Measurements from ENCODE around the gene PCNX4. TPM values are rescaled to one million over a fixed set of nuclear protein-coding genes. Genes with fewer than 3 reads are reported as not detected.

The PCNX4 gene
- total RNA-seq, 2 donors from 2014 or later: 37.6 to 71.2 TPM

- ATAC-seq: no peak
- H3K4me3 ChIP-seq: no peak overlapping the region
- no peak overlapping the region for H3K27ac ChIP-seq
- no peaks in the 10 kb centered on the region for H3K4me1 ChIP-seq
- H3K9me3 ChIP-seq: no peaks in the 10 kb centered on the region
- intact Hi-C loops (cut with DNase I): no loop called here
- DNase-seq: no peak
- WGBS, 2 donors: 81 to 88% methylated on average over 1 of the region's 1 CpG
- H3K27me3 ChIP-seq: no peaks in the 10 kb centered on the region
- TF ChIP-seq CTCF (IDR thresholded peaks at IDR 0.05): no peak
- no peak for TF ChIP-seq POLR2A (IDR thresholded peaks at IDR 0.05)
- H3K36me3 ChIP-seq (replicated peaks in 1 of 2; ENCODE audit: insufficient read depth in 1 of 2, low read depth in 2 of 2): no peaks in the 10 kb centered on the region
Observed at GRCh38 chr14:60101786-60102185, 10.1 kb downstream of the PCNX4 start.

GRCh38 chr14:60102389-60102788, 10.7 kb downstream of the PCNX4 start:
- ATAC-seq (no peak), DNase-seq (no peak)
- no peak for TF ChIP-seq CTCF (IDR thresholded peaks at IDR 0.05)
- no peak for TF ChIP-seq POLR2A (IDR thresholded peaks at IDR 0.05)
- no peaks in the 10 kb centered on the region for H3K36me3 ChIP-seq (replicated peaks in 1 of 2; ENCODE audit: insufficient read depth in 1 of 2, low read depth in 2 of 2)
- intact Hi-C loops (cut with DNase I): no loop called here
- H3K9me3 ChIP-seq: no peaks in the 10 kb centered on the region
- H3K4me1 ChIP-seq: no peaks in the 10 kb centered on the region
- H3K27me3 ChIP-seq: no peaks in the 10 kb centered on the region
- H3K4me3 ChIP-seq: no peak overlapping the region
- no peak overlapping the region for H3K27ac ChIP-seq
- 42 to 44% methylated on average over 2 of the region's 2 CpGs for WGBS, 2 donors

- ATAC-seq: no peak
- TF ChIP-seq POLR2A (IDR thresholded peaks at IDR 0.05) (no peak), CTCF (IDR thresholded peaks at IDR 0.05) (no peak)
- no peak overlapping the region for H3K27ac ChIP-seq
- 72 to 82% methylated on average over 2 of the region's 2 CpGs for WGBS, 2 donors
- intact Hi-C loops (cut with DNase I): no loop called here
- no peaks in the 10 kb centered on the region for H3K4me1 ChIP-seq
- H3K4me3 ChIP-seq: no peak overlapping the region
- H3K27me3 ChIP-seq: no peaks in the 10 kb centered on the region
- DNase-seq: peak in 1 of 4 donors; percentile 28
- no peaks in the 10 kb centered on the region for H3K36me3 ChIP-seq (replicated peaks in 1 of 2; ENCODE audit: insufficient read depth in 1 of 2, low read depth in 2 of 2)
- H3K9me3 ChIP-seq: no peaks in the 10 kb centered on the region
Observed at GRCh38 chr14:60106339-60106738, 14.6 kb downstream of the PCNX4 start.

GRCh38 chr14:60107477-60107876, 15.8 kb downstream of the PCNX4 start:
- Histone ChIP-seq H3K9me3 (no peaks in the 10 kb centered on the region), H3K27ac (no peak overlapping the region), H3K36me3 (replicated peaks in 1 of 2; ENCODE audit: insufficient read depth in 1 of 2, low read depth in 2 of 2) (no peaks in the 10 kb centered on the region), H3K27me3 (no peaks in the 10 kb centered on the region), H3K4me1 (no peaks in the 10 kb centered on the region), H3K4me3 (no peak overlapping the region)
- WGBS, 2 donors: 81 to 83% methylated on average over 4 of the region's 4 CpGs
- TF ChIP-seq POLR2A (IDR thresholded peaks at IDR 0.05) (no peak), CTCF (IDR thresholded peaks at IDR 0.05) (no peak)
- DNase-seq: no peak
- ATAC-seq: no peak
- intact Hi-C loops (cut with DNase I): no loop called here

GRCh38 chr14:60111732-60112131, 20.0 kb downstream of the PCNX4 start:
- intact Hi-C loops (cut with DNase I): no loop called here
- Histone ChIP-seq H3K4me3 (no peak overlapping the region), H3K27ac (no peak overlapping the region), H3K4me1 (no peaks in the 10 kb centered on the region), H3K9me3 (no peaks in the 10 kb centered on the region), H3K36me3 (replicated peaks in 1 of 2; ENCODE audit: insufficient read depth in 1 of 2, low read depth in 2 of 2) (peaks cover 0 to 3% of the 10 kb centered on the region in 2 donors), H3K27me3 (no peaks in the 10 kb centered on the region)
- WGBS, 2 donors: 84 to 96% methylated on average over 2 of the region's 2 CpGs
- ATAC-seq (no peak), DNase-seq (no peak)
- no peak for TF ChIP-seq POLR2A (IDR thresholded peaks at IDR 0.05)
- no peak for TF ChIP-seq CTCF (IDR thresholded peaks at IDR 0.05)

All from body of pancreas (tissue), 4 donors.